Forelimb muscle (tissue), 1 donor: ENCODE results near the gene EI24. TPM values are rescaled to one million over a fixed set of nuclear protein-coding genes. Genes with fewer than 3 reads are reported as not detected.

Experiments
- DNase-seq: peaks from one replicate; pipeline ENCODE4 v3.0.0-alpha.2; 2013; ENCODE audit warnings: low read depth
- polyA plus RNA-seq: library from polyadenylated mRNA; unstranded; fragments of 120-200 nt; gene quantifications from one replicate; pipeline ENCODE4 v1.2.1, GENCODE V29; 2013; ENCODE audit not compliant: insufficient read length

Gene EI24
- polyA plus RNA-seq, 1 donor = 73.5 TPM

GRCh38 chr11:125627236-125627910 lies 58.1 kb downstream of the EI24 start:
- no peak for DNase-seq

Other genes with a start within 250 kb of the EI24 start
- 4.8 TPM for gene FEZ1, start 73.2 kb upstream of the EI24 start, polyA plus RNA-seq
- gene STT3A, start 23.4 kb downstream of the EI24 start, polyA plus RNA-seq = 110 TPM
- 8.6 TPM for gene CHEK1, start 55.7 kb downstream of the EI24 start, polyA plus RNA-seq
- 0.34 TPM for gene ACRV1, start 111.4 kb downstream of the EI24 start, polyA plus RNA-seq
- not detected for gene PATE1, start 176.8 kb downstream of the EI24 start, polyA plus RNA-seq
- not detected for gene PATE2, start 209.4 kb downstream of the EI24 start, polyA plus RNA-seq
- gene PATE3, start 218.7 kb downstream of the EI24 start, polyA plus RNA-seq = not detected